GM18507 (cell line): ENCODE measurements around the gene VAMP5.
"Not testable (repeated sequence)": the region's sequence is repeated elsewhere in the genome, so short reads cannot be mapped to it uniquely, and the experiment has no call there.

Experiments
- DNase-seq: peaks from one replicate; pipeline ENCODE4 v3.0.0; 2011; ENCODE audit warnings: low read depth; ENCODE audit not compliant: insufficient read length; ENCODE audit errors: extremely low spot score
- FAIRE-seq: peaks from 2 replicates; lab custom pipeline; 2011; peaks lifted over from hg19 to GRCh38; lab: Jason Lieb, UNC

VAMP5 gene

DNA sequence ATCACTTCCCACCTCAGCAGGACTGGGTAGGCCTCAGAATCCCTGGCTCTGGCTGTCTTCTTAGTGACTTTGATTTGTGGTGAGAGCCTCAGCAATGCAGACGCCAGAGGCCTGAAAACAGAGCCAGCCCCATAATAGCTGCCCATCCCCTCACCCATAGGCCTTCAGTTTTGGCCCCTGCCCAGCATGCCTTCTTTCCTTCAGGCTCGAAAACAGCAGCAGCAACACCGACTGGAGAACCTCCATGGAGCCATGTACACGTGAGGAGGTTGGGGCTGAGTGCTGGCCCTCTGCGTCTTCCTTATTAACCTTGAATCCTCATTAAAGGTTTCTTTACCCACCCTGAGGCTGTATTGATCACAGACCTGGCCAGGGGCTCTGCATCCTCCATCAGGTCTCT is 13.0 kb downstream of the VAMP5 start:
- FAIRE-seq (no peak), DNase-seq (no peak)

DNA sequence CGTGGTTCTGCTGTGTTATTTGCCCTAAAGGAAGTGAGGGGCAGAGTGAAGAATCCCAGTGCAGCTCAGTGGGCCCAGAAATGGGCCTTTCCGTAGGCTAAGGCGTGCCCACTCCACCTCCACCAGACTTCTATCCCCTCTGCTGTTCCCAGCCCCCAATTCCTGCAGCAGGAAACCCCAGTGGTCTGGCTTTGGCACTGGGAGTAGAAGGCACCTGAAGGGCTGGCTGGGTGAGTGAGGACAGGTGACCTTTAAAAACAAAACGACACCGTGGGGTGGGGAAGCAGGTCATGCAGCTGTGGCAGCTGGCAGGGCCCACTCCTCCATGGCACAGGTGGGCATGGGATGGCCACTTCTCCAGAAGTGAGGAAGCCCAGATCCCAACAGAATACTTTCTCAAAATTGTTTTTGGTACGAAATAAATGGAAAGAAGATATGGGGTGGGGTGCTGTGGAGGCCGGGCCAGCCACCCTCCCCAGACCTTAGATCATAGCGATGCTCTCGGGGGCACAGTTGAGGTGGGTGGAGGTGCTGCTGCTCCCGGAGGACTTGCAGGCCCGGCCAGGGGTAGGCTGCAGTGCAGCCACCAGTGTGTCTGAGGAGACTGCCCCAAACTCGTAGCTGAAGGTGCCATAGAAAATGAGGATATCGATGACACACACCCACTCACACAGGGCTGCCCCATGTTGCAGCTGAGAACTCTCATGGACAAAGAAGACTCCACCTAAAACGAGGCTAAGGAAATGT is 14.5 kb downstream of the VAMP5 start:
- no peak for DNase-seq
- no peak for FAIRE-seq

DNA sequence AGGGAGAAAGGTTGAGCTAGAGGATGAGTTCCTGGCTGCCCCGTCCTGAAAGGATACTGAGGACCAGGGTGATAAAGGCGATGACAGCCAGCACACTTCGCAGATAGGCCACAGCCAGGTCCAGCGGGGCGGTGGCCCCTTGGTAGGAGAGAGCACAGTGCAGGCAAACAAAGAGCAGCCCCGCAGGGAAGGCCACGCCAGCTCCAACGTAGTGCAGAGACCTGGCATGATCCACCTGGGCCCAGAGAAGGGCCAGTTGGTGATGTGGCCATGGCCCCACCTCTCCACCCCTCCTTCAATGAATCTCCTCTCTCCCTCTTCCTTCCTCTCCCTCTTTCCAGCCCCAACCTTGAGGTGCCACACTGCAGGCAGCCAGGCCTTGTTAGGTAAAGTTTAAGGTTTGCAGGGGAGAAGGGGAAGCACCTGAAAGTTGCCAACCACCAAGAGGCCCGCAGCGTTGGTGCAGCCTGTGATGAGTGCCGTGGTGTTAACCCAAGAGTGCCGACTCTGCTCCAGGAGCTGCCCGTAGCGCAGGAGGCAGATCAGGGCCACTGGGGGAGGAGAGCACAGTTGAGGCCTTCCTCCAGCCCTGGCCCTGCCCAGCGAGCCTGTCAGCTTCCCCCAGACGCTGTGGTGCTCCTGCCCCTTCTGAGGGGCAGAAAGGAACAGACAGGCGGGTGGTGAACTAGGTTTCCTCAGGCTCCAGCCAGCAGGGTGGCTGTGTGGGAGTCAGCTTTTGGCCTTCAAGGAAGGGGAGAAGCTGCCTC is 15.4 kb downstream of the VAMP5 start:
- no peak for DNase-seq
- no peak for FAIRE-seq

DNA sequence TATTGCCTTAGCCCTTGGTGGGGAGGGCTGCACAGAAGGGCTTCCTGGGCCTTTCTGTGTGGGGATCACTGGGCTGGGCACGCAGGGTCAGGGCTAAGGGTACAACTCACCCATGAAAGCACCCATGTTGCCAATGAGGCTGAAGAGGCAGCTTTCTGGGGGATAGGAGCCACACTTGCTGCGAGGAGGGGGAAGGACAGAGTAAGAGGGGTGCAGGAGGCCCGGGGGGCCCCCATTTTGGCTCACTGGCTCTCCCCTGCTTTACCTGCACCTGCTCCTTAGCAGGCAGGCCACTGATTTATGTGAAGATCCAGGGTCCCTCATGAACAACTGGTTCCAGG is 16.0 kb downstream of the VAMP5 start:
- DNase-seq, result no peak
- no peak for FAIRE-seq

DNA sequence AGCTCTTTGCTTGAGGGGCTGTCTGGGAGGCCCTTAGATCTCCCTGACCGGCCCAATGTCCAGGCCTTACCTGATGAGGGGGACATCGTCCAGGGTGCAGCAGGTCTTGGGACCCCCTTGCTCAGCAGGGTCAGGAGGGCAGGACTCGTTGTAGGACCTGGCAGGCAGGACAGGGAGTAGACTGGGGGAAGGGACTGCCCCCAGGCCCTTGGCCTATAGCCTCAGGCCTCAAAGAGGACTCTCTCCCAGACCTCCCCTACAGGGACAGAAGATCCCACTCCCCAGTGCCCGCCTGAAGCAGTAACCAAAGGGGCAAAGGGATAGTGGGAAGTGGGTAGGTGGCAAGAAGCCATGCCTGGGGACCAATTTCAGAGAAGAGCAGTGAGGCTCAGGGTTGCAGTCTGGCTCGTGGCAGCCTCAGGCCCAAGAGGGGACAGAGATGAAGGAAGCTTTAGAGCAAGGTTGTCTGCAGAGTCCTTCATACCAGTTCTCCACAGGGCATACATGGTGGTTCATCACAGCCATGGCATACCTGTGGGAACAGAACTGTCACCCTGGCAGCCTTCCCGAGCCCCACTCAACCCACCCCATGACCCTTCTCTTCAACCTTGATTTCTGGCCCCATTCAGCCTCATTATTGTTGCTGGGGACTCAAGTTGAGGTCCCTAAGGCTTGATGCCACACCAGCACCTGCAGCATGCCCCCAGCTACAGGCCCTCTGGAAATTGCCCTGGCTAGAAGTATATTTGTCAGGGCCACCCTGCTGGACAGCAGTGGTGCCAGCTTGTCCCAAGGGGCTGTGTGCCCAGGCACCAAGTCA is 16.9 kb downstream of the VAMP5 start:
- no peak for FAIRE-seq

DNA sequence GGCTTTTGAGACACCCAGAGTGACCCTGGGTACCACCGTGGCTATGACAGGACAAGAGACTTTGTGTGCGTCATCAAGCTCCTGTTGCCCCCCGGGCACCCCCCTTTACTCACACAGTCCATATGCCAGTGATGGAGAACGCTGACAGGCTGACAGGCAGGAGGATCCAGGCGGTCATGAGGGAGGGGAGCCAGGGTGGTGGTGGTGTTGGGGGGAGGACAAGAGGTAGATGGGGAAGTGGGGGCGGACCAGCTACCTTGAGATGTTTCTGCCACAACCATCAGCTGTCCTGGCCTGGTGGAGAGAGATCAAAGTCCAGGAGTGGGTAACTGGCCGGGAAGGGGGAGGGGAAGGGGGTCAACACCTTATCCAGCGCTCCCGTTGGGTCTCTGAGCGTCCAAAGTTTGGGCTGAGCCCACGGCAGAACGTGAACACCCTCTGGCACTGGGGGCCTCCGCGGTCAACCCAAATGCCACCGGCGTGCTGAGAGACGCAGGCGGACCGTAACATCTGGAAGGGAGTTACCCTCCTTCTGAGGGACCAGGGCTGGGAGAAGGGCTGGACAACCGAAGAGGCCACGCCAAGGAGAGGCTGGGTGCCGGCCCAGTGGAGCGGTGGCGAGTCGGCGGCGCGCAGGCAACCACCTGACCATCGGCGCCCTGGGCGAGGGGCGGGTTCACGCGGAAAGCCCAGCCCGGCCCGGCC is 17.7 kb downstream of the VAMP5 start:
- no peak for FAIRE-seq
- DNase-seq, result no peak

More for the DNA sequence above, 16.9 kb downstream of the VAMP5 start:
- DNase-seq, result no peak

DNA sequence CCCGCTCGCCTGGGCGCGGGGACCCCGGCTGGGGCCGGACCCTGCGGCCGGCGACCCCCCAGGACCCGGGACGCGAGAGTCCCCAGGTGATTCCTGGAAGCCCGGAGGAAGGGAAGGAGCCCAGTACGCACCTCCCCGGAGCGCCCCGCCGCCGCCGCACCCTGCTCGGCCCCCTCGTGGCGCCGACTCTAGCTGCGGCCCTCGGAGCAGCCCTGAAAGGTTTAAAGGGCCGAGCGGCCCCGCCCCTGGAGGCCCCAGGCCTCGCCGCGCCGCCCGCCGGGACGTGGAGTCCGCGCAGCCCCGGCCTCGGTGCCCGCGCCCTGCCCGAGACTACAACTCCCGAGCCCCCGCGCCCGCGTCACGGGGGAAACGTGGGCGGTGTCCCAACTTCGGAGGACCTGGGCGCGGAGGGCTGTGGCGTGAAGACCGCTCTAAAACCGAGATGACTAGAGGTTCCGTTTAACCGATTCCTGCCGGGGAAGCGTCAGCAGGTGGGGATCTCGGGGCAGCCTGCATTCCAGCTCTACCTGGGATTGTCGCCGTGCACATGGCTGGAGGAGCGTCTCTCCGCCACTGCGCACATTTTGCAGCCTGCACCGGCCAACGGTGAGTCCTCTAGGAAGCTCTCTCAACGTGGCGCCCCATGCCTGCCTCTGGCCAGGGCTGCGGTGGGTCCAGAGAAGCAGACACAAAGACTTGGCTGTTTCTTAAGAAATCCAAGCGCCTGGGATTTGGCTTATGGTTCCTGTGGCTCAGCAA is 18.4 kb downstream of the VAMP5 start, which contains the start of gene TMEM150A:
TMEM150A (minus strand) TSS at position 223 of the 759 bp plus-strand sequence. CDS start 750 bp downstream, outside the sequence.
- FAIRE-seq (peak; percentile 73), DNase-seq (peak; percentile 82)

DNA sequence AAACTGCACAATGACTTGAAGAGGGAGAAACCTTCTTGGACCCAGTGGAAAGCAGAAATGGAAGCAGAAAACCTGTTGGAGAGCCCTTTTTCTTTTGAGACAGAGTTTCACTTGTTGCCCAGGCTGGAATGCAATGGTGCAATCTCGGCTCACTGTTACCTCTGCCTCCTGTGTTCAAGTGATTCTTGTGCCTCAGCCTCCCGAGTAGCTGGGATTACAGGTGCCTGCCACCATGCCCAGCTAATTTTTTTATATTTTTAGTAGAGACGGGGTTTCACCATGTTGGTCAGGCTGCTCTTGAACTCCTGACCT is 19.9 kb downstream of the VAMP5 start:
- not testable (repeated sequence) for DNase-seq, FAIRE-seq

DNA sequence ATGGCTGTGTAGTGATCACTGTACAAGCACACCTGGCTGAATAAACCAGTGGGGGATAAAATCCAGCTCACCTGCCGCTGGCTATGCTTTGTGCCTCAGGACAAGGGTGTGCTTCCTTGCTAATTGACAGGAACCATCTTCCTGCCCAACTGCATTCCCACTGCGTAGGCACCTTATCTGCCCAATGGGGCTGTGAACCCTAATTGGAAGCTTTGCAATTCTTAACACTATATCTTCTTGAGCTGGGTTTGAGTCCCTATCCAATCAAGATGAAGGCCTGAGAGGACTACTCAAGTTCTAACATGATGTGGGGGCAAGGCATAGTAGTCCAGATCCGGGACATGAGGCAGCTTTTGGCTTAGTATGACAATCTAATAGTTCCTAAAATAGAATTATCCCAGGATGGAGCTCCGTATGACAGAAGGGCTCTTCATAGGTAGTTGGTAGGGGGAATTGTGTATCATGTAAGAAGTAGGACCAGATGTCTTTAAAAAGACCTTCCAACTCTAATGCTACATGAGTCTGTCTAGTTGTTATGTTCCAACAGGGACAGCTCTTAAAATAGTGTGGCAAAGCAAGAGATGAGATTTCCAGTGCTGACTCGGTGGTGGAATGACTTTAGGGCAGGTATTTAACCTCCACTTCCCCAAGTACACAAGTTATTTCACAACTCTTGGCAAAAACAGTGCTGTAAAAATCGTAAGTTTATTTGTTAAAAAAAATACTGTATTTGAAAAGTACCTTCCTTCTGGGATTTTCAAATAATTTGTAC is 20.5 kb downstream of the VAMP5 start:
- no peak for FAIRE-seq
- no peak for DNase-seq

DNA sequence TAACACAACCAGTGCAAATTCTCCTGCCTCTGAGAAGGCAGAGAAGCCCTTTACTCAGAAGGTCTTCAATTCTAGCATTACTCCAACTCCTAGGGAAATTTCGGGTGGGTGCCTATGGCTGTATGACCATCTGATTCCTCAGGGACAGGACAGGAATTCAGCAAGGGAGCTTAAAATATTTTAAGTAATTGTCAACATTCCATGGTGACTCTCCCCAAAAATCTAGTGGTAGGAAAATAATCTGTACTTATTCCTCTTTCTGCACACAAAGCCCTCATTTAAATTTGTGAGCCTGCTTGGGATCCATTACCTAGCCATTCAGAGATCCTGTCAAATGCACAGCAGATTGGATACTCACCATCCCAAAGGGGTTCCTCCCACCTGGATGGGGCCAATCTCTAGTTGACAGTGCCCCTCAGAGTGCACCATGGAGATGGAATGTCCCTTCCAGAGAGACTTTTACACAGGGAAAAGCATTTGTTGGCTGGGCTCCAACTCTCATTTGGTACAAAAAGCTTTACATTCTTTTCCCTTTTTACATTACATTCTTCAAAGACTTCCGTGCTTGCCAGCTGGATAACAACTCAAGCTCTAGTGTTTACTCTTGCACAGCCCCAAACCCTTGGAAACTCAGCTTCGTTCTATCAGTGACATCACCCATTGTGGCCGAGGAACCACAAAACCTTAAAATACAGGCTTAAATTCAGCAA is 21.3 kb downstream of the VAMP5 start:
- DNase-seq (no peak), FAIRE-seq (no peak)

DNA sequence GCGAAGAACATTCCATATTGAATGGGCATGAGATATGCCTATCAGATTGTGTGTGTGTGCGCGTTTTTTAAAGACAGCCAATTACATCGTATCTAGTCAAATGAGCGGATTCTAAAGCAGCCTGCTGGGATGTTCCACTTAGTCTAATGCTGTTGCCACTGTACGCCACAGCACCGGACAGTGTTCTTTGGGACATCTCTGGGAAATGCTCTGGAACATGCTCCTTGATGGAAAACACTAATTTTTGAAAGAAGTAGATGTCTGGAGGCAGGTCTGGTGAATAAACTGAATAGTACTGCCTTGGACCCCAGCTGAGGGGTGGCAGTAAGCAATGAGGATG is 21.9 kb downstream of the VAMP5 start:
- DNase-seq, result no peak
- no peak for FAIRE-seq

DNA sequence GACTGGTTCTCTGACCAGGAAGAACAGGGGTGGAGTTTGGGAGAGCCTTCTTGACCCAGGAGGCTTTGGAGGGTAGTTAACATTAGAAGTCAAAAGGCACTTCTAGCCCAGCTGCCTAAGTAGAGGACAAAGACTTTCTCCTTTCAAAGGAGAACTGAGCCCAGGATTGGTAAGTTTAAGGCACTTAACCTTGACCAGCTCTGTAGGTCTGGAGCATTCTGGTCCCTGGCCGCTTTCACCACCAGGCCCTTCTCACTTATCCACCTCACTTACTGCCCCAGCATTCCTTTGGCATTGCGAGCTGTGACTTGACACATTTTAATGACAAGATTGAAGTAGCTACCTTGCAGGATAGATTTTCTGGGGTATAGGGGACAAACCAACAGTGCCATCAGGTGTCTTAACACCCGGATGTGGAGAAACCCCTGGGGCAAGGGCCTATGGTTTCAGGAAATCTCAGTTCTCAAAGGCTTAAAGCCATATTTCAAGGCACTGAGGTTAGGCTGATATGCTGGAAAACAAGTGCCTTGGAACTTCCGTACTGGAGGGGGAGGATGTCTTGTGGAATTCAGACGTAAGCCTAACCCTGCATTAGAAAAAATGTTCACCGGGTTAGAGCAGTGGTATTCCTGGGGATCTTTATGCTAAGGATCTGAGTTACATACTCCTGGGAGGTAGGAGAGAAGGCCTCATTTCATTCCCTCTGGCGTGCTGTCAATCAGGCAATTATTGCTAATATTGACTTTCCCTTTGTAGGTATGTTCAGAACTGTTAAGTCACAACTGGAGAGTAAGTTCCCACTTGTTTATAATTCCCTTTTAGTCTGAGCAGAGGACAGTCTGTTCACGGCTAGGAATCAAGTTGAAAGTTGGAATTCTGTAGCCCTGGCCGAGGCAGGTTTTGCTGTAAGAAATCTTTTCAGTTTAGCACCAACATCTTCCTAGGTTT is 23.3 kb downstream of the VAMP5 start:
- FAIRE-seq (no peak), DNase-seq (no peak)

DNA sequence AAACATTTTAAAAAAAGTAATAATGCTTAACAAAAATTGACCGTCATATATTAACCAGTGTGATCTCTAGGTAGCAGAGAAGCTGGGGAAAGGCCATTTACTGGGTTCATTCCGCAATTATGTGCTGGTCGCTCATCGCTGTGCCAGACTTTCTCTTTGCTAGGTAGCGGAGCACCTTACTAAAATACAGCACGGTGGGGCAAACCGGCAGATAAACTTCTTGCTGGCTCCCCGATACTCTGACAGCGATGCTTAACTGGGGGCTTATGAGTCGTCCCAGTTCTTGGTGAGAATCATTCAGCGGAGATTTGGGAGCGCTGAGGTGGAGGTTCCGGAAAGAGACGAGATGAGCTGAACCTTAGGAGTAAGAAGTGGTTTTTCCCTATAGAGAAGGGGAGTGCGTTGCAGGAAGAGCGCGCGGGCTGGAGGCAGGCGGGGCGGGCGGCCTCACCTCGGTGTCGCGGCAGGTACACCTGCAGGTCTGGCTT is 27.0 kb downstream of the VAMP5 start:
- FAIRE-seq (no peak), DNase-seq (no peak)

DNA sequence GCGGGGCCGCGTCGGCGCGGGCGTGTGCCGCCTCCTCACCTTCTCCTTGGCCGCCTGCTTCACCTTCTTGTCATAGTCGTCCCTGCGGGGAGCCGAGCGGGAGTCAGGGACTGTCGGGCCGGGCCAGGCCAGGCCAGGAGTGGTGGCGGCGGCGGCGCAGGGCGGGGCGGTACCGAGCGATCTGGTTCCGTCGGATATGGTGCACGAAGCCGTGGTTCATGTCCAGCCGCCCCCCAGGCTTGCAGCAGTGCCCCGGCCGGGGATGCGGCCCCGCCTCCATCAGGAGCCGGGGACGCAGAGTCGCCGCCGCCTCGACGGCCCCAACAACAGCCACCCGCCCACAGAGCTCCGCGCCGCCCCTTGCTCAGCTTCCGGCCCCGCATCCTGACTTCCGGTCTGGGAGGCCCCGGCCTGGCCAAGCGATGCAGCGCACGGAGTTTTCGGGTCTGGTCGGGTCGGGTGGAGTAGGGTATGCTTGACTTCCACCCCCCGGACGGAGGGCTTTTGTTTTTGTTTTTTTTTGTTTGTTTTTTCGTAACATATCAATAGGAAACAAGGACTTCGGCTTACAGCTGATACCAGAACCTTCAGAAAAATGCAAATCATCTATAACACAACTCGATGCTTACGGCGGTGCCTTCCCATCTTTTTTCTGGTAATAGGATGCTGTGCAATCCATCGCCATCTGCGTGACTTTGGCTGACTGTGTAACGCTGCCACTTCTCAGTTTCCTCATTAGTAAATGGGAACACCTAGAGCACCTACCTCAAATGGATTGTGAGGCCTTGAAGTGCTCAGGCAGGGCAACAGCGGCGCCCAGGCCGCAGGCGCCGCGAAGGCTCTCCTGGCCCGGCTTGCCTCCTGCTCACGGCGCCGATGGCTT is 27.7 kb downstream of the VAMP5 start, which contains the start of gene C2orf68:
C2orf68 (minus strand) TSS at position 362 of the 883 bp plus-strand sequence; CDS start at position 280, 82 bp downstream.
- DNase-seq (peak; percentile 96), FAIRE-seq (peak; percentile 75)

DNA sequence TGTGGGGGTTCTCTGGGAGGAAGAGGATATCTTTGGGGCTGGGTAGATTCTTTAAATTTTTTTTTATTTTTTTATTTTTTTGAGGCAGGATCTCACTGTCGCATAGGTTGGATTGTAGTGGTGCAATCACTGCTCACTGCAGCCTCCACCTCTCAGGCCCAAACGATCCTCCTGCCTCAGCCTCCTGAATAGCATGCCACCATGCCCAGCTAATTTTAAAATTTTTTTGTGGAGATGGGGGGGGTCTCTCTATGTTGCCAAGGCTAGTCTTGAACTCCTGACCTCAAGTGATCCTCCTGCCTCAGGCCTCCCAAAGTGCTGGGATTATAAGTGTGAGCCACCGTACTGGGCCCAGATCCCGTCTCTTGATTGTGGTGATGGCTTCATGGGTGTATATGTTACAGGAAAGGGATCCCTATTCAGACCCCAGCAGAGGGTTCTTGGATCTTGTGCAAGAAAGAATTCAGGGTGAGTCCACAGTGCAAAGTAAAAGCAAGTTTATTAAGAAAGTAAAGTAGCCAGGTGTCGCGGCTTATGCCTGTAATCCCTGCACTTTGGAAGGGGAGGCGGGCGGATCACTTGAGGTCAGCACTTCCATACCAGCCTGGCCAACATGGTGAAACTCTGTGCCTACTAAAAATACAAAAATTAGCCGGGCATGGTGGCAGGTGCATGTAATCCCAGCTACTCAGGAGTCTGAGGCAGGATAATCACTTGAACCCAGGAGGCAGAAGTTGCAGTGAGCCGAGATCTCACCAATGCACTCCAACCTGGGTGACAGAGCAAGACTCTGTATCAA is 29.7 kb downstream of the VAMP5 start:
- FAIRE-seq, result no peak

More for the DNA sequence above, 29.7 kb downstream of the VAMP5 start:
- no peak for DNase-seq
